CMK (cell line): Measurements from ENCODE around the gene ETDC.

Source experiments
- DNase-seq: peaks from one replicate; pipeline ENCODE4 v3.0.0-alpha.2; 2010; ENCODE audit warnings: low read depth

Gene ETDC

GRCh38 chrX:135346975-135347374 lies 37.7 kb downstream of the ETDC start:
- DNase-seq: no peak

- DNase-seq: no peak
Observed at GRCh38 chrX:135347381-135348016, 38.2 kb downstream of the ETDC start.

GRCh38 chrX:135354288-135354687 lies 45.0 kb downstream of the ETDC start:
- DNase-seq: no peak
